ENCODE data around the gene DMRT2.

Gene DMRT2

GRCh38 chr9:1053986-1054425, 3.8 kb downstream of the DMRT2 start:
- Histone ChIP-seq H3K9me3 (ENCODE audit: control insufficient read depth in 2 of 2, low read length in 2 of 2) (peaks cover 1 to 8% of the 10 kb centered on the region in 2 donors), H3K4me1 (ENCODE audit: control insufficient read depth, insufficient read depth, low read length) (peaks cover 29% of the 10 kb centered on the region), H3K27me3 (ENCODE audit: control insufficient read depth in 1 of 2, insufficient read depth in 2 of 2, low read length in 2 of 2) (peaks cover 53 to 68% of the 10 kb centered on the region in 2 donors), H3K4me3 (ENCODE audit: low read length in 2 of 2) (no peak overlapping the region), H3K9ac (ENCODE audit: low read length in 2 of 2) (no peak overlapping the region), H3K27ac (ENCODE audit: low read length) (no peak overlapping the region), H3K36me3 (ENCODE audit: control insufficient read depth in 2 of 2, insufficient read depth in 2 of 2, low read length in 2 of 2) (no peaks in the 10 kb centered on the region)

GRCh38 chr9:1055166-1055565, 5.0 kb downstream of the DMRT2 start:
- Histone ChIP-seq H3K36me3 (ENCODE audit: control insufficient read depth in 2 of 2, insufficient read depth in 2 of 2, low read length in 2 of 2) (no peaks in the 10 kb centered on the region), H3K9me3 (ENCODE audit: control insufficient read depth in 2 of 2, low read length in 2 of 2) (peaks cover 0 to 6% of the 10 kb centered on the region in 2 donors), H3K9ac (ENCODE audit: low read length in 2 of 2) (no peak overlapping the region), H3K4me1 (ENCODE audit: control insufficient read depth, insufficient read depth, low read length) (peaks cover 22% of the 10 kb centered on the region), H3K27ac (ENCODE audit: low read length) (no peak overlapping the region), H3K27me3 (ENCODE audit: control insufficient read depth in 1 of 2, insufficient read depth in 2 of 2, low read length in 2 of 2) (peaks cover 45 to 56% of the 10 kb centered on the region in 2 donors), H3K4me3 (ENCODE audit: low read length in 2 of 2) (no peak overlapping the region)

- H3K27ac ChIP-seq (ENCODE audit: low read length): no peak overlapping the region
- H3K9me3 ChIP-seq (ENCODE audit: control insufficient read depth in 2 of 2, low read length in 2 of 2): peaks cover 0 to 6% of the 10 kb centered on the region in 2 donors
- H3K4me3 ChIP-seq (ENCODE audit: low read length in 2 of 2): no peak overlapping the region
- H3K9ac ChIP-seq (ENCODE audit: low read length in 2 of 2): no peak overlapping the region
- H3K27me3 ChIP-seq (ENCODE audit: control insufficient read depth in 1 of 2, insufficient read depth in 2 of 2, low read length in 2 of 2): peaks cover 22 to 35% of the 10 kb centered on the region in 2 donors
- no peaks in the 10 kb centered on the region for H3K36me3 ChIP-seq (ENCODE audit: control insufficient read depth in 2 of 2, insufficient read depth in 2 of 2, low read length in 2 of 2)
- H3K4me1 ChIP-seq (ENCODE audit: control insufficient read depth, insufficient read depth, low read length): peaks cover 3% of the 10 kb centered on the region
Measured at GRCh38 chr9:1057910-1058309, 7.8 kb downstream of the DMRT2 start.

- Histone ChIP-seq H3K27ac (ENCODE audit: low read length) (no peak overlapping the region), H3K27me3 (ENCODE audit: control insufficient read depth in 1 of 2, insufficient read depth in 2 of 2, low read length in 2 of 2) (peaks cover 11 to 24% of the 10 kb centered on the region in 2 donors), H3K36me3 (ENCODE audit: control insufficient read depth in 2 of 2, insufficient read depth in 2 of 2, low read length in 2 of 2) (no peaks in the 10 kb centered on the region), H3K4me1 (ENCODE audit: control insufficient read depth, insufficient read depth, low read length) (no peaks in the 10 kb centered on the region), H3K9ac (ENCODE audit: low read length in 2 of 2) (no peak overlapping the region), H3K4me3 (ENCODE audit: low read length in 2 of 2) (no peak overlapping the region), H3K9me3 (ENCODE audit: control insufficient read depth in 2 of 2, low read length in 2 of 2) (peaks cover 0 to 3% of the 10 kb centered on the region in 2 donors)
Measured at GRCh38 chr9:1058826-1059487, 8.8 kb downstream of the DMRT2 start.

GRCh38 chr9:1065130-1065529, 15.0 kb downstream of the DMRT2 start:
- Histone ChIP-seq H3K4me1 (ENCODE audit: control insufficient read depth, insufficient read depth, low read length) (no peaks in the 10 kb centered on the region), H3K36me3 (ENCODE audit: control insufficient read depth in 2 of 2, insufficient read depth in 2 of 2, low read length in 2 of 2) (no peaks in the 10 kb centered on the region), H3K27me3 (ENCODE audit: control insufficient read depth in 1 of 2, insufficient read depth in 2 of 2, low read length in 2 of 2) (peaks cover 0 to 5% of the 10 kb centered on the region in 2 donors), H3K4me3 (ENCODE audit: low read length in 2 of 2) (no peak overlapping the region), H3K9ac (ENCODE audit: low read length in 2 of 2) (no peak overlapping the region), H3K27ac (ENCODE audit: low read length) (no peak overlapping the region), H3K9me3 (ENCODE audit: control insufficient read depth in 2 of 2, low read length in 2 of 2) (no peaks in the 10 kb centered on the region)

GRCh38 chr9:1070692-1071091, 20.5 kb downstream of the DMRT2 start:
- no peaks in the 10 kb centered on the region for H3K4me1 ChIP-seq (ENCODE audit: control insufficient read depth, insufficient read depth, low read length)
- no peak overlapping the region for H3K27ac ChIP-seq (ENCODE audit: low read length)
- H3K9ac ChIP-seq (ENCODE audit: low read length in 2 of 2): no peak overlapping the region
- H3K27me3 ChIP-seq (ENCODE audit: control insufficient read depth in 1 of 2, insufficient read depth in 2 of 2, low read length in 2 of 2): peaks cover 0 to 2% of the 10 kb centered on the region in 2 donors
- no peaks in the 10 kb centered on the region for H3K36me3 ChIP-seq (ENCODE audit: control insufficient read depth in 2 of 2, insufficient read depth in 2 of 2, low read length in 2 of 2)
- H3K4me3 ChIP-seq (ENCODE audit: low read length in 2 of 2): no peak overlapping the region
- H3K9me3 ChIP-seq (ENCODE audit: control insufficient read depth in 2 of 2, low read length in 2 of 2): no peaks in the 10 kb centered on the region

GRCh38 chr9:1071730-1072129, 21.6 kb downstream of the DMRT2 start:
- Histone ChIP-seq H3K9me3 (ENCODE audit: control insufficient read depth in 2 of 2, low read length in 2 of 2) (no peaks in the 10 kb centered on the region), H3K27me3 (ENCODE audit: control insufficient read depth in 1 of 2, insufficient read depth in 2 of 2, low read length in 2 of 2) (peaks cover 0 to 2% of the 10 kb centered on the region in 2 donors), H3K4me1 (ENCODE audit: control insufficient read depth, insufficient read depth, low read length) (no peaks in the 10 kb centered on the region), H3K9ac (ENCODE audit: low read length in 2 of 2) (no peak overlapping the region), H3K36me3 (ENCODE audit: control insufficient read depth in 2 of 2, insufficient read depth in 2 of 2, low read length in 2 of 2) (no peaks in the 10 kb centered on the region), H3K27ac (ENCODE audit: low read length) (no peak overlapping the region), H3K4me3 (ENCODE audit: low read length in 2 of 2) (no peak overlapping the region)

- Histone ChIP-seq H3K27ac (ENCODE audit: low read length) (no peak overlapping the region), H3K4me1 (ENCODE audit: control insufficient read depth, insufficient read depth, low read length) (no peaks in the 10 kb centered on the region), H3K4me3 (ENCODE audit: low read length in 2 of 2) (no peak overlapping the region), H3K9me3 (ENCODE audit: control insufficient read depth in 2 of 2, low read length in 2 of 2) (no peaks in the 10 kb centered on the region), H3K36me3 (ENCODE audit: control insufficient read depth in 2 of 2, insufficient read depth in 2 of 2, low read length in 2 of 2) (no peaks in the 10 kb centered on the region), H3K27me3 (ENCODE audit: control insufficient read depth in 1 of 2, insufficient read depth in 2 of 2, low read length in 2 of 2) (peaks cover 0 to 2% of the 10 kb centered on the region in 2 donors), H3K9ac (ENCODE audit: low read length in 2 of 2) (no peak overlapping the region)
Measured at GRCh38 chr9:1073497-1073896, 23.3 kb downstream of the DMRT2 start.

- Histone ChIP-seq H3K9me3 (ENCODE audit: control insufficient read depth in 2 of 2, low read length in 2 of 2) (no peaks in the 10 kb centered on the region), H3K4me1 (ENCODE audit: control insufficient read depth, insufficient read depth, low read length) (no peaks in the 10 kb centered on the region), H3K36me3 (ENCODE audit: control insufficient read depth in 2 of 2, insufficient read depth in 2 of 2, low read length in 2 of 2) (no peaks in the 10 kb centered on the region), H3K27me3 (ENCODE audit: control insufficient read depth in 1 of 2, insufficient read depth in 2 of 2, low read length in 2 of 2) (peaks cover 0 to 2% of the 10 kb centered on the region in 2 donors), H3K27ac (ENCODE audit: low read length) (no peak overlapping the region), H3K4me3 (ENCODE audit: low read length in 2 of 2) (no peak overlapping the region), H3K9ac (ENCODE audit: low read length in 2 of 2) (no peak overlapping the region)
Measured at GRCh38 chr9:1077616-1078015, 27.5 kb downstream of the DMRT2 start.

- Histone ChIP-seq H3K9me3 (ENCODE audit: control insufficient read depth in 2 of 2, low read length in 2 of 2) (no peaks in the 10 kb centered on the region), H3K9ac (ENCODE audit: low read length in 2 of 2) (no peak overlapping the region), H3K27me3 (ENCODE audit: control insufficient read depth in 1 of 2, insufficient read depth in 2 of 2, low read length in 2 of 2) (no peaks in the 10 kb centered on the region), H3K36me3 (ENCODE audit: control insufficient read depth in 2 of 2, insufficient read depth in 2 of 2, low read length in 2 of 2) (no peaks in the 10 kb centered on the region), H3K4me1 (ENCODE audit: control insufficient read depth, insufficient read depth, low read length) (no peaks in the 10 kb centered on the region), H3K27ac (ENCODE audit: low read length) (no peak overlapping the region), H3K4me3 (ENCODE audit: low read length in 2 of 2) (peak overlapping the region; percentile 16 to 35)
Measured at GRCh38 chr9:1083325-1083913, 33.3 kb downstream of the DMRT2 start.

GRCh38 chr9:1085086-1085485, 34.9 kb downstream of the DMRT2 start:
- Histone ChIP-seq H3K27me3 (ENCODE audit: control insufficient read depth in 1 of 2, insufficient read depth in 2 of 2, low read length in 2 of 2) (no peaks in the 10 kb centered on the region), H3K9ac (ENCODE audit: low read length in 2 of 2) (no peak overlapping the region), H3K4me3 (ENCODE audit: low read length in 2 of 2) (no peak overlapping the region), H3K9me3 (ENCODE audit: control insufficient read depth in 2 of 2, low read length in 2 of 2) (no peaks in the 10 kb centered on the region), H3K36me3 (ENCODE audit: control insufficient read depth in 2 of 2, insufficient read depth in 2 of 2, low read length in 2 of 2) (no peaks in the 10 kb centered on the region), H3K4me1 (ENCODE audit: control insufficient read depth, insufficient read depth, low read length) (no peaks in the 10 kb centered on the region), H3K27ac (ENCODE audit: low read length) (no peak overlapping the region)
